Astrocyte (in vitro differentiated cells and primary cell): Measurements from ENCODE around the gene CCDC87. TPM values are rescaled to one million over a fixed set of nuclear protein-coding genes. Genes with fewer than 3 reads are reported as not detected.
"Not testable (repeated sequence)": the region's sequence is repeated elsewhere in the genome, so short reads cannot be mapped to it uniquely, and the experiment has no call there.

Experiments
- DNase-seq: peaks from one replicate; pipeline ENCODE4 v3.0.0-alpha.2; 2010; ENCODE audit warnings: low read depth
- FAIRE-seq: peaks from 2 replicates; lab custom pipeline; 2011; peaks lifted over from hg19 to GRCh38; lab: Jason Lieb, UNC
- H2AFZ ChIP-seq: 2 replicates; pipeline ENCODE4 v1.6.0; 2012; ENCODE audit warnings: low read depth, low read length, inconsistent platforms
- H3K27ac ChIP-seq: 2 replicates; pipeline ENCODE4 v1.5.1; 2011; ENCODE audit warnings: low read depth, low read length, inconsistent platforms
- H3K27me3 ChIP-seq: 2 replicates; pipeline ENCODE4 v1.6.0; 2011; ENCODE audit warnings: low read length, inconsistent platforms; ENCODE audit not compliant: insufficient read depth
- H3K36me3 ChIP-seq: 2 replicates; pipeline ENCODE4 v1.5.1; 2011; ENCODE audit warnings: low read length, inconsistent platforms; ENCODE audit not compliant: insufficient read depth
- H3K4me1 ChIP-seq: 2 replicates; pipeline ENCODE4 v1.5.1; 2011; ENCODE audit warnings: low read length, inconsistent platforms; ENCODE audit not compliant: insufficient read depth
- H3K4me2 ChIP-seq: 2 replicates; pipeline ENCODE4 v1.6.0; 2012; ENCODE audit warnings: low read length, inconsistent platforms
- H3K4me3 ChIP-seq: 2 replicates; pipeline ENCODE4 v1.5.1; 2011; ENCODE audit warnings: low read depth, mild to moderate bottlenecking, low read length, inconsistent platforms; ENCODE audit not compliant: insufficient read depth
- H3K79me2 ChIP-seq: 2 replicates; pipeline ENCODE4 v1.6.0; 2012; ENCODE audit warnings: mild to moderate bottlenecking, low read length, inconsistent platforms; ENCODE audit not compliant: insufficient read depth
- H3K9ac ChIP-seq: 2 replicates; pipeline ENCODE4 v1.6.0; 2012; ENCODE audit warnings: mild to moderate bottlenecking, low read length, inconsistent platforms
- H3K9me3 ChIP-seq: 2 replicates; pipeline ENCODE4 v1.5.1; 2012; ENCODE audit warnings: low read depth, mild to moderate bottlenecking, low read length, inconsistent platforms; ENCODE audit not compliant: insufficient read depth
- H4K20me1 ChIP-seq: 2 replicates; pipeline ENCODE4 v1.6.0; 2012; ENCODE audit warnings: low read length, inconsistent platforms; ENCODE audit not compliant: insufficient read depth
- H3K27ac Mint-ChIP-seq: one replicate; pipeline ENCODE4 v1.8.0; 2021; ENCODE audit warnings: mild to moderate bottlenecking, mixed read lengths; ENCODE audit not compliant: unreplicated experiment
- H3K27me3 Mint-ChIP-seq: one replicate; pipeline ENCODE4 v1.8.0; 2021; ENCODE audit warnings: low read depth, mixed read lengths; ENCODE audit not compliant: unreplicated experiment
- H3K36me3 Mint-ChIP-seq: one replicate; pipeline ENCODE4 v1.8.0; 2021; ENCODE audit warnings: low read depth, mixed read lengths; ENCODE audit not compliant: unreplicated experiment
- H3K4me1 Mint-ChIP-seq: one replicate; pipeline ENCODE4 v1.8.0; 2021; ENCODE audit warnings: low read depth, mixed read lengths; ENCODE audit not compliant: unreplicated experiment
- H3K4me3 Mint-ChIP-seq: one replicate; pipeline ENCODE4 v1.8.0; 2021; ENCODE audit warnings: mild to moderate bottlenecking, moderate library complexity, mixed read lengths; ENCODE audit not compliant: unreplicated experiment
- H3K9me3 Mint-ChIP-seq: one replicate; pipeline ENCODE4 v1.8.0; 2021; ENCODE audit warnings: mild to moderate bottlenecking, mixed read lengths; ENCODE audit not compliant: unreplicated experiment
- CTCF ChIP-seq: IDR thresholded peaks from 2 replicates; pipeline ENCODE4 v1.5.1; 2011; ENCODE audit warnings: low read depth, mild to moderate bottlenecking, inconsistent platforms, low read length, moderate library complexity; ENCODE audit not compliant: insufficient read depth
- EZH2 ChIP-seq: IDR thresholded peaks from 2 replicates; pipeline ENCODE4 v1.6.1; 2012; ENCODE audit warnings: mild to moderate bottlenecking, low read length, inconsistent platforms; ENCODE audit not compliant: insufficient read depth
- total RNA-seq: library from RNA; stranded (reverse); gene quantifications from 2 replicates; pipeline ENCODE4 v1.2.1, GENCODE V29; 2021

The CCDC87 gene
- total RNA-seq, 1 donor from 2014 or later, result 0.34 TPM

GRCh38 chr11:66589996-66590675 lies 2.7 kb downstream of the CCDC87 start:
- peaks cover 9% of the 10 kb centered on the region for H3K36me3 Mint-ChIP-seq
- H3K79me2 ChIP-seq, result peaks cover 9% of the 10 kb centered on the region
- no peaks in the 10 kb centered on the region for H3K36me3 ChIP-seq
- H4K20me1 ChIP-seq, result peaks cover 7% of the 10 kb centered on the region
- H3K27ac ChIP-seq, result no peak overlapping the region
- FAIRE-seq (no peak), DNase-seq (no peak)
- H3K27ac Mint-ChIP-seq, result no peak overlapping the region
- H3K9ac ChIP-seq, result no peak overlapping the region
- peaks cover 11% of the 10 kb centered on the region for H3K4me1 Mint-ChIP-seq
- peaks cover 8% of the 10 kb centered on the region for H3K4me1 ChIP-seq
- H3K9me3 ChIP-seq, result no peaks in the 10 kb centered on the region
- H3K27me3 ChIP-seq, result no peaks in the 10 kb centered on the region
- H3K9me3 Mint-ChIP-seq, result peaks cover 16% of the 10 kb centered on the region
- no peak for TF ChIP-seq EZH2
- no peak for TF ChIP-seq CTCF
- H3K4me3 ChIP-seq, result no peak overlapping the region
- H3K27me3 Mint-ChIP-seq, result peaks cover 6% of the 10 kb centered on the region
- H2AFZ ChIP-seq, result no peak overlapping the region
- no peak overlapping the region for H3K4me3 Mint-ChIP-seq
- no peak overlapping the region for H3K4me2 ChIP-seq

GRCh38 chr11:66589315-66589714 lies 3.5 kb downstream of the CCDC87 start:
- H4K20me1 ChIP-seq, H3K36me3 Mint-ChIP-seq, H3K27ac Mint-ChIP-seq, DNase-seq, H3K36me3 ChIP-seq, H3K9ac ChIP-seq, H3K27me3 Mint-ChIP-seq, H3K27me3 ChIP-seq, H3K4me3 ChIP-seq, H3K4me2 ChIP-seq, H2AFZ ChIP-seq, FAIRE-seq, H3K4me1 ChIP-seq, H3K9me3 ChIP-seq, H3K4me3 Mint-ChIP-seq, H3K27ac ChIP-seq, H3K79me2 ChIP-seq, H3K4me1 Mint-ChIP-seq: not testable (repeated sequence)
- H3K9me3 Mint-ChIP-seq, result peaks cover 16% of the 10 kb centered on the region

GRCh38 chr11:66586136-66586535 lies 6.7 kb downstream of the CCDC87 start:
- H2AFZ ChIP-seq, result no peak overlapping the region
- no peaks in the 10 kb centered on the region for H3K79me2 ChIP-seq
- no peaks in the 10 kb centered on the region for H3K27me3 ChIP-seq
- no peak overlapping the region for H3K27ac Mint-ChIP-seq
- no peaks in the 10 kb centered on the region for H3K9me3 ChIP-seq
- FAIRE-seq (no peak), DNase-seq (no peak)
- H3K36me3 Mint-ChIP-seq, result peaks cover 3% of the 10 kb centered on the region
- H4K20me1 ChIP-seq, result no peaks in the 10 kb centered on the region
- H3K4me1 ChIP-seq, result no peaks in the 10 kb centered on the region
- H3K4me3 ChIP-seq, result no peak overlapping the region
- peak overlapping the region; percentile 25 for H3K4me3 Mint-ChIP-seq
- H3K9ac ChIP-seq, result no peak overlapping the region
- H3K4me1 Mint-ChIP-seq, result no peaks in the 10 kb centered on the region
- H3K4me2 ChIP-seq, result no peak overlapping the region
- peaks cover 22% of the 10 kb centered on the region for H3K9me3 Mint-ChIP-seq
- peaks cover 6% of the 10 kb centered on the region for H3K27me3 Mint-ChIP-seq
- no peak overlapping the region for H3K27ac ChIP-seq
- no peaks in the 10 kb centered on the region for H3K36me3 ChIP-seq
- TF ChIP-seq EZH2 (no peak), CTCF (no peak)

GRCh38 chr11:66585447-66585846 lies 7.4 kb downstream of the CCDC87 start:
- not testable (repeated sequence) for H3K27me3 ChIP-seq, H3K4me1 Mint-ChIP-seq, H3K36me3 ChIP-seq, H3K27ac ChIP-seq, H3K27me3 Mint-ChIP-seq, DNase-seq, H3K4me3 Mint-ChIP-seq, H3K4me1 ChIP-seq, H3K27ac Mint-ChIP-seq, H3K9me3 ChIP-seq, H4K20me1 ChIP-seq, H3K79me2 ChIP-seq, H3K9ac ChIP-seq, H3K4me2 ChIP-seq, H3K4me3 ChIP-seq, H3K36me3 Mint-ChIP-seq, H2AFZ ChIP-seq, FAIRE-seq
- peaks cover 25% of the 10 kb centered on the region for H3K9me3 Mint-ChIP-seq
